ENCODE data around the gene TNKS1BP1. TPM values are rescaled to one million over a fixed set of nuclear protein-coding genes. Genes with fewer than 3 reads are reported as not detected.

Gene TNKS1BP1
- total RNA-seq, 1 experiment from 2014 or later: 94.6 TPM

DNA sequence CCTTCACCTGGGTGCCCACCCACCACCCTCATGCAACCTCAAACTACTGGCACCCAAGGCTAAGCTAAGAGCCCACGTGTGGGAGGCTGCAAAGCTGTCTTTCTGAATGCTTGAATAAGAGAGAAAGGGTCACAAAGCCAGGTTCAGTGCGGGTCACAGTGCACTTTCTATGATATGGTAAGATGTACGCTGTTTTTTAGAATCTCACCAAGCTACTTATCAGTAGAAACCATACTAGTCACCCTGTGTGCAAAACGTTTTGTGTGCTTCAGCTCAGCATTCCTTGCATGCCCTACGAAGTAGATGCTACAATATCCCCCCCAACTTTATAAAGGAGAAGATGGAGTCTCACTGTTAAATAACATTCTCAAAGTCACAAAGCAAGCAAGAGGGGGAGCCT, 28.3 kb upstream of the TNKS1BP1 start:
- ATAC-seq (no peak), DNase-seq (ENCODE audit: low read depth, low spot score) (no peak)
- H3K4me3 ChIP-seq (ENCODE audit: low read depth in 2 of 2, low read length in 2 of 2): no peak overlapping the region
- intact Hi-C loops (cut with micrococcal nuclease; ENCODE audit: unreplicated experiment): no loop called here
- in situ Hi-C loops (cut with HindIII; ENCODE audit: low pct_unique_long_range_greater_than_20kb, low sequenced_read_pairs): no loop called here
- H3K4me1 ChIP-seq (ENCODE audit: control insufficient read depth, insufficient read depth, low read length): no peaks in the 10 kb centered on the region
- H3K36me3 ChIP-seq (ENCODE audit: control insufficient read depth, insufficient read depth, low read length): no peaks in the 10 kb centered on the region
- TF ChIP-seq TCF7L2 (IDR thresholded peaks at IDR 0.05; ENCODE audit: low read depth, low read length) (no peak), SIN3A (IDR thresholded peaks at IDR 0.05; ENCODE audit: borderline replicate concordance, insufficient read depth, low read depth, low read length) (no peak), POLR2AphosphoS5 (IDR thresholded peaks at IDR 0.05; ENCODE audit: low read depth, low read length) (no peak)
- TF ChIP-seq, protein P1, sequence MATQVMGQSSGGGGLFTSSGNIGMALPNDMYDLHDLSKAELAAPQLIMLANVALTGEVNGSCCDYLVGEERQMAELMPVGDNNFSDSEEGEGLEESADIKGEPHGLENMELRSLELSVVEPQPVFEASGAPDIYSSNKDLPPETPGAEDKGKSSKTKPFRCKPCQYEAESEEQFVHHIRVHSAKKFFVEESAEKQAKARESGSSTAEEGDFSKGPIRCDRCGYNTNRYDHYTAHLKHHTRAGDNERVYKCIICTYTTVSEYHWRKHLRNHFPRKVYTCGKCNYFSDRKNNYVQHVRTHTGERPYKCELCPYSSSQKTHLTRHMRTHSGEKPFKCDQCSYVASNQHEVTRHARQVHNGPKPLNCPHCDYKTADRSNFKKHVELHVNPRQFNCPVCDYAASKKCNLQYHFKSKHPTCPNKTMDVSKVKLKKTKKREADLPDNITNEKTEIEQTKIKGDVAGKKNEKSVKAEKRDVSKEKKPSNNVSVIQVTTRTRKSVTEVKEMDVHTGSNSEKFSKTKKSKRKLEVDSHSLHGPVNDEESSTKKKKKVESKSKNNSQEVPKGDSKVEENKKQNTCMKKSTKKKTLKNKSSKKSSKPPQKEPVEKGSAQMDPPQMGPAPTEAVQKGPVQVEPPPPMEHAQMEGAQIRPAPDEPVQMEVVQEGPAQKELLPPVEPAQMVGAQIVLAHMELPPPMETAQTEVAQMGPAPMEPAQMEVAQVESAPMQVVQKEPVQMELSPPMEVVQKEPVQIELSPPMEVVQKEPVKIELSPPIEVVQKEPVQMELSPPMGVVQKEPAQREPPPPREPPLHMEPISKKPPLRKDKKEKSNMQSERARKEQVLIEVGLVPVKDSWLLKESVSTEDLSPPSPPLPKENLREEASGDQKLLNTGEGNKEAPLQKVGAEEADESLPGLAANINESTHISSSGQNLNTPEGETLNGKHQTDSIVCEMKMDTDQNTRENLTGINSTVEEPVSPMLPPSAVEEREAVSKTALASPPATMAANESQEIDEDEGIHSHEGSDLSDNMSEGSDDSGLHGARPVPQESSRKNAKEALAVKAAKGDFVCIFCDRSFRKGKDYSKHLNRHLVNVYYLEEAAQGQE (IDR thresholded peaks at IDR 0.05; ENCODE audit: insufficient read depth in 1 of 2, low read depth in 2 of 2, low read length in 1 of 2): no peak
- TF ChIP-seq, protein P2, sequence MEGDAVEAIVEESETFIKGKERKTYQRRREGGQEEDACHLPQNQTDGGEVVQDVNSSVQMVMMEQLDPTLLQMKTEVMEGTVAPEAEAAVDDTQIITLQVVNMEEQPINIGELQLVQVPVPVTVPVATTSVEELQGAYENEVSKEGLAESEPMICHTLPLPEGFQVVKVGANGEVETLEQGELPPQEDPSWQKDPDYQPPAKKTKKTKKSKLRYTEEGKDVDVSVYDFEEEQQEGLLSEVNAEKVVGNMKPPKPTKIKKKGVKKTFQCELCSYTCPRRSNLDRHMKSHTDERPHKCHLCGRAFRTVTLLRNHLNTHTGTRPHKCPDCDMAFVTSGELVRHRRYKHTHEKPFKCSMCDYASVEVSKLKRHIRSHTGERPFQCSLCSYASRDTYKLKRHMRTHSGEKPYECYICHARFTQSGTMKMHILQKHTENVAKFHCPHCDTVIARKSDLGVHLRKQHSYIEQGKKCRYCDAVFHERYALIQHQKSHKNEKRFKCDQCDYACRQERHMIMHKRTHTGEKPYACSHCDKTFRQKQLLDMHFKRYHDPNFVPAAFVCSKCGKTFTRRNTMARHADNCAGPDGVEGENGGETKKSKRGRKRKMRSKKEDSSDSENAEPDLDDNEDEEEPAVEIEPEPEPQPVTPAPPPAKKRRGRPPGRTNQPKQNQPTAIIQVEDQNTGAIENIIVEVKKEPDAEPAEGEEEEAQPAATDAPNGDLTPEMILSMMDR (IDR thresholded peaks at IDR 0.05): no peak
- CTCF ChIA-PET: interaction anchor here (0.6 kb wide), 1 partner anchor 113 kb away, joined by 3 read pairs; no protein-coding TSS in a partner anchor
- H3K27ac ChIP-seq (ENCODE audit: low read length): no peak overlapping the region
- BruUV-seq (replicated peaks): no TSS peak
- POLR2A ChIA-PET: no interaction called here
- H3K9me3 ChIP-seq (ENCODE audit: control insufficient read depth, insufficient read depth, low read depth, low read length): 0 out of 2 replicates have a peak, but pooled peaks cover 3% of the 10 kb centered on the region
- no peaks in the 10 kb centered on the region for H3K27me3 ChIP-seq (ENCODE audit: control insufficient read depth, insufficient read depth, low read length)

DNA sequence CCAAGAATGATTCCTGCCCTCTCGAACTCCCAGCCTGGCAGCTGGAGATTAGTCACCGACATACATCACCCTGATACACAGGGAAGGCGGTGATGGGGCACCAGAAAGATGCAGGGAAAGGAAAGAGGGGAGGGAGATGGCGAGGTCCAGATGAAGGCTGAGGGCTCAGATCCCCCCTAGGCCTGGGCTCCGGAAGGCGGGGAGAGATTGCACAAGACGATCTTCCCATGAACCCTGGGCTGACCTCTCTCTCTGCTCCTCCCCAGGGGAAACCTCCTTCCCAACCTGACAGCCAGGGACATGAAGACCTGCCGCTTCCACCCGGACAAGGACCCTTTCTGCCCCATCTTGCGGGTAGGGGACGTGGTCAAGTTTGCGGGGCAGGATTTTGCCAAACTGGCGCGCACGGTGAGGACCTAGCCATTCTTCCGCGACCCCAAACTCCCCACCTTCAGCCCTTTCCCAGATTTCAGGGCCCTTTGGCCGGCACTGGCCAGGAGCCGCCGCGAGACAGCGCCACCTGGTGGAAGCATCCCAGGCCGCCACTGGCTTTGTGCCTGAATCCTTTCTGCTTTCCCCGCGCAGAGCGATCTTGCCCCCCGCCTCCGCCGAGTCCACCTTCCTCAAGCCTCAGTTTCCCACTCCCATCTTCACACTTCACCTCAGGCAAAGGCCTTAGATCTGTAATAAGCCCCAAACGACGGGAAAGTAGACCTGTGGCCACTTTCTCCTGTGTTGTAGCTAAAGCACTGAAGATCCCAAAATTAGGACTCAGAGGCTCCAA, 24.9 kb upstream of the TNKS1BP1 start:
- Histone ChIP-seq H3K4me3 (ENCODE audit: low read depth in 2 of 2, low read length in 2 of 2) (no peak overlapping the region), H3K27ac (ENCODE audit: low read length) (no peak overlapping the region), H3K4me1 (ENCODE audit: control insufficient read depth, insufficient read depth, low read length) (no peaks in the 10 kb centered on the region), H3K27me3 (ENCODE audit: control insufficient read depth, insufficient read depth, low read length) (no peaks in the 10 kb centered on the region), H3K9me3 (ENCODE audit: control insufficient read depth, insufficient read depth, low read depth, low read length) (0 out of 2 replicates have a peak, but pooled peaks cover 3% of the 10 kb centered on the region), H3K36me3 (ENCODE audit: control insufficient read depth, insufficient read depth, low read length) (no peaks in the 10 kb centered on the region)
- ChIA-PET CTCF (interaction anchor here (0.6 to 0.7 kb wide), 5 partner anchors 11 to 530 kb away, joined by 3 to 14 read pairs (median 6); no protein-coding TSS in a partner anchor), POLR2A (no interaction called here)
- no peak; the same call in 1 of the 2 replicates for ATAC-seq
- no peak for DNase-seq (ENCODE audit: low read depth, low spot score)
- intact Hi-C loops (cut with micrococcal nuclease; ENCODE audit: unreplicated experiment): loop anchor here (5.0 to 10.0 kb wide), 4 partner anchors 108 to 293 kb away; partner anchors contain the start of gene UBE2L6
- BruUV-seq (replicated peaks): no TSS peak
- TF ChIP-seq SIN3A (IDR thresholded peaks at IDR 0.05; ENCODE audit: borderline replicate concordance, insufficient read depth, low read depth, low read length): no peak
- TF ChIP-seq, protein P2 (IDR thresholded peaks at IDR 0.05): peak; percentile 86
- in situ Hi-C loops (cut with HindIII; ENCODE audit: low pct_unique_long_range_greater_than_20kb, low sequenced_read_pairs): no loop called here
